Raji (cell line): ENCODE measurements around the gene FAM241B.

Experiments
- POLR2A ChIP-seq: IDR thresholded peaks from 2 replicates; pipeline ENCODE4 v1.6.1; 2011; ENCODE audit warnings: low read depth, low read length, control low read depth; ENCODE audit not compliant: insufficient read depth

The FAM241B gene

GRCh38 chr10:69629519-69629896, 539 bp upstream of the FAM241B start:
- TF ChIP-seq POLR2A = no peak

- TF ChIP-seq POLR2A = no peak
These were observed 779 bp downstream of the FAM241B start for GRCh38 chr10:69630651-69631400.

- TF ChIP-seq POLR2A = no peak
These were observed 1.5 kb downstream of the FAM241B start for GRCh38 chr10:69631566-69631965.

- no peak for TF ChIP-seq POLR2A
These were observed 2.6 kb downstream of the FAM241B start for GRCh38 chr10:69632516-69633199.

- no peak for TF ChIP-seq POLR2A
These were observed 3.9 kb downstream of the FAM241B start for GRCh38 chr10:69633673-69634635.

GRCh38 chr10:69634759-69635425, 4.8 kb downstream of the FAM241B start:
- no peak for TF ChIP-seq POLR2A

- TF ChIP-seq POLR2A = no peak
These were observed 5.6 kb downstream of the FAM241B start for GRCh38 chr10:69635428-69636272.

- TF ChIP-seq POLR2A = no peak
These were observed 6.2 kb downstream of the FAM241B start for GRCh38 chr10:69636273-69636575.

- no peak for TF ChIP-seq POLR2A
These were observed 6.9 kb downstream of the FAM241B start for GRCh38 chr10:69636626-69637605.

- TF ChIP-seq POLR2A = no peak
These were observed 8.6 kb downstream of the FAM241B start for GRCh38 chr10:69638642-69639041.

- no peak for TF ChIP-seq POLR2A
These were observed 9.5 kb downstream of the FAM241B start for GRCh38 chr10:69639291-69640195.
